K562 (cell line): ENCODE results near the gene GTPBP6. TPM values are rescaled to one million over a fixed set of nuclear protein-coding genes. Genes with fewer than 3 reads are reported as not detected.

ENCODE experiments used
- CBFB ChIP-seq: sonication (generic); formaldehyde crosslinking; IDR thresholded peaks from 2 replicates; pipeline ENCODE4 v1.4.0; 2020; ENCODE audit warnings: mild to moderate bottlenecking, missing genetic modification reagents
- CHD7 ChIP-seq: fragments of 200-600 bp; sonication (generic); IDR thresholded peaks from one replicate; pipeline ENCODE4 v1.6.1; 2012; ENCODE audit warnings: mild to moderate bottlenecking, low read depth, low read length, inconsistent platforms
- ZNF589 ChIP-seq: fragments of 200-800 bp; sonication (Bioruptor generic); IDR thresholded peaks from 2 replicates; pipeline ENCODE4 v1.6.1; 2016; ENCODE audit warnings: low read depth, missing genetic modification characterization, missing compliant biosample characterization
- polyA plus RNA-seq, 8 experiments: library from polyadenylated mRNA; depleted of rRNA in 4 of 8; stranded (reverse) in 5 of 8; unstranded in 3 of 8; fragments of >200 nt; fragmentation: Nextera tagmentation in 2 of 8; fragmentation: Illumina TruSeq in 1 of 8; extraction: Ambion mirVana in 2 of 8; extraction: Trizol in 1 of 8; gene quantifications; 2 replicates each; pipeline versions ENCODE4 v1.2.1 to v1.2.3, GENCODE V29; 2011 to 2014; ENCODE audit warnings: inconsistent platforms in 1 of 8, missing spikeins in 1 of 8
- total RNA-seq, 7 experiments: library from RNA; depleted of rRNA in 6 of 7; stranded (reverse); fragments of >200 nt in 6 of 7; fragmentation: Illumina TruSeq in 2 of 7; extraction: Trizol in 2 of 7; gene quantifications; 2 replicates each; pipeline versions ENCODE4 v1.2.1 to v1.2.3, GENCODE V29; 2011 to 2021; ENCODE audit warnings: low replicate concordance in 1 of 7
- TF ChIP-seq, protein P1 (sequence below): sonication (generic); formaldehyde crosslinking; IDR thresholded peaks from 2 replicates; pipeline ENCODE4 v1.8.1; 2023; ENCODE audit warnings: mild to moderate bottlenecking, missing genetic modification reagents, moderate library complexity

The GTPBP6 gene
- total and polyA plus RNA-seq, 9 of the 15 experiments (the other 6 are each of a cell fraction or from before 2014, with no cell fraction given): 0.24 to 35.2 (median 8.0) TPM

GRCh38 chrX:349702-350101 is 31.1 kb upstream of the GTPBP6 start (continued):
- TF ChIP-seq CHD7 (no peak), ZNF589 (CRISPR knock-in tag) (no peak), CBFB (CRISPR knock-in tag) (no peak)
- TF ChIP-seq, protein P1, sequence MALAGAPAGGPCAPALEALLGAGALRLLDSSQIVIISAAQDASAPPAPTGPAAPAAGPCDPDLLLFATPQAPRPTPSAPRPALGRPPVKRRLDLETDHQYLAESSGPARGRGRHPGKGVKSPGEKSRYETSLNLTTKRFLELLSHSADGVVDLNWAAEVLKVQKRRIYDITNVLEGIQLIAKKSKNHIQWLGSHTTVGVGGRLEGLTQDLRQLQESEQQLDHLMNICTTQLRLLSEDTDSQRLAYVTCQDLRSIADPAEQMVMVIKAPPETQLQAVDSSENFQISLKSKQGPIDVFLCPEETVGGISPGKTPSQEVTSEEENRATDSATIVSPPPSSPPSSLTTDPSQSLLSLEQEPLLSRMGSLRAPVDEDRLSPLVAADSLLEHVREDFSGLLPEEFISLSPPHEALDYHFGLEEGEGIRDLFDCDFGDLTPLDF (CRISPR knock-in tag): no peak
- TF ChIP-seq, all 486 proteins: peak for 0
